Measurements from ENCODE around the gene IL17RE.
"Not testable (repeated sequence)": the region's sequence is repeated elsewhere in the genome, so short reads cannot be mapped to it uniquely, and the experiment has no call there.

Gene IL17RE

DNA sequence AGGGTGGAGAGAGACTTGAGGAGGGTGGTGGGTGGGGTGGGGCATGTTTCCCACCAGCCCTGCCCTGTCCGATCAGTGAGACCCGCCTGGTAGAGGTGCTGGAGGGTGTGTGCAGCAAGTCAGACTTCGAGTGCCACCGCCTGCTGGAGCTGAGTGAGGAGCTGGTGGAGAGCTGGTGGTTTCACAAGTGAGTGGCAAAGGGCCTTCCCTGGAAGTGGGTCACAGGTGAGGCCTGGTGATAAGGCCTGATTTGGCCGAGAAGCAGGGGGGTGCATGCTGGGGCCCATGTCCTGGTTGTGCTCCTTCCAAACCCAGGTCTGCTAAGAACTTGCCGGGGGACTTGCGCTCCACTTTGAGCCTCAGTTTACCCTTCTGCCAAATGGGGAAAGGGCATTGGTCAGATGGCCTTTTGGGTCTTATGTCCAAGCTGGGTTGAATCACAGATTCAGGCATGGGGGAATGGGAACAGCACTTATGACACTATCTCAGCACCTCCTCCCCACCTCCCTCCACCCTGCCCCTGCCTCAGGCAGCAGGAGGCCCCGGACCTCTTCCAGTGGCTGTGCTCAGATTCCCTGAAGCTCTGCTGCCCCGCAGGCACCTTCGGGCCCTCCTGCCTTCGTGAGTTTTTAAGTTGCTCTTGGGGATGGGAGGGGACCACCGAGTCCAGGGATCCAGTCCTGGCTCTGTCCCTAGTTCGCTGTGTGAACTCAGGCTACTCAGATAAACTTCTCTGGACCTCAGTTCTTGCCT lies 35.0 kb downstream of the IL17RE start:
- no peak for DNase-seq

DNA sequence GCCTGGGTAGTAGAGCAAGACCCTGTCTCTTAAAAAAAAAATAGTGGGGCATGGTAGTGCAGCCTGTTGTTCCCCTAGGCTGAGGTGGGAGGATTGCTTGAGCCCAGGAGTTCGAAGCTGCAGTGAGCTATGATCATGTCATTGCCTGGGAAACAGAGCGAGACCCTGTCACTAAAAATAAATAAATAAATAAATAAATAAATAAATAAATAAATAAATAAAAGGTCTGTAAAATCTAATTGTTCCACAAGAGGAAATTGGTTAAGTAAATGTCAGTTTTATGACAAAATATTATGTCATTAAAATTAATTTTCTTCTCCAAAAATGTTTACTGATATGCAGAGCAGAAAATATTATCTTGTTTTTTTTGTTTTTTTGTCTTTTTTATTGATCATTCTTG lies 36.3 kb downstream of the IL17RE start:
- no peak for DNase-seq

DNA sequence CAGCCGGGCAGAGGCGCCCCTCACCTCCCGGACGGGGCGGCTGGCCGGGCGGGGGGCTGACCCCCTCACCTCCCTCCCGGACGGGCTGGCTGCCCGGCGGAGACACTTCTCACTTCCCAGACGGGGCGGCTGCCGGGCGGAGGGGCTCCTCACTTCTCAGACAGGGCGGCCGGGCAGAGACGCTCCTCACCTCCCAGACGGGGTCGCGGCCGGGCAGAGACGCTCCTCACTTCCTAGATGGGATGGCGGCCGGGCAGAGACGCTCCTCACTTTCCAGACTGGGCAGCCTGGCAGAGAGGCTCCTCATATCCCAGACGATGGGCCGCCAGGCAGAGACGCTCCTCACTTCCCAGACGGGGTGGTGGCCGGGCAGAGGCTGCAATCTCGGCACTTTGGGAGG lies 37.3 kb downstream of the IL17RE start:
- DNase-seq: not testable (repeated sequence)

DNA sequence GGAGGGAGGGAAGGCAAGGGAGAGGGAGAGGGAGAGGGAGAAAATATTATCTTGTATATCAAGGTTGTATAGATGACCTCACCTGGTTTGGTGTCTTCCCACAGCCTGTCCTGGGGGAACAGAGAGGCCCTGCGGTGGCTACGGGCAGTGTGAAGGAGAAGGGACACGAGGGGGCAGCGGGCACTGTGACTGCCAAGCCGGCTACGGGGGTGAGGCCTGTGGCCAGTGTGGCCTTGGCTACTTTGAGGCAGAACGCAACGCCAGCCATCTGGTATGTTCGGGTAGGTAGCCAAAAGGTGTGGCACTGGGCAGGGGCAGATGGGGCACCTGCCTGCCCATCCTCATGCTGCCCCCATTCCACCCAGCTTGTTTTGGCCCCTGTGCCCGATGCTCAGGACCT lies 38.1 kb downstream of the IL17RE start:
- DNase-seq: no peak

DNA sequence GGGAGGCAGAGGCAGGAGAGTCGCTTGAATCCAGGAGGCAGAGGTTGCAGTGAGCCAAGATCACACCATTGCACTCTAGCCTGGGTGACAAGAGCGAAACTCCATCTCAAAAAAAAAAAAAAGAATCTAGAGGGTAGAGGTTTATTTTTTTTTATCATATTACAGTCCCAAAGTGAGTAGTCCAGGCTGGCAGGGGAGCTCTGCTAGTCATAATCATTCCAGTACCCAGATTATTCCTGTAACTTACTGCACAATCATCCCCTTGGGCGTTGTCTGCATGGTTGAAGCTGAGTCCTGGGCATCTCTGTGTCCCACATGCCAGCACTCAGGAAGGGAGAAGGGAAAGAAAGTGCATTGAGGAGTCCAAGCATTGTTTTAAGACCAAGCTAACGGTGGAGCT lies 39.5 kb downstream of the IL17RE start:
- no peak for DNase-seq

DNA sequence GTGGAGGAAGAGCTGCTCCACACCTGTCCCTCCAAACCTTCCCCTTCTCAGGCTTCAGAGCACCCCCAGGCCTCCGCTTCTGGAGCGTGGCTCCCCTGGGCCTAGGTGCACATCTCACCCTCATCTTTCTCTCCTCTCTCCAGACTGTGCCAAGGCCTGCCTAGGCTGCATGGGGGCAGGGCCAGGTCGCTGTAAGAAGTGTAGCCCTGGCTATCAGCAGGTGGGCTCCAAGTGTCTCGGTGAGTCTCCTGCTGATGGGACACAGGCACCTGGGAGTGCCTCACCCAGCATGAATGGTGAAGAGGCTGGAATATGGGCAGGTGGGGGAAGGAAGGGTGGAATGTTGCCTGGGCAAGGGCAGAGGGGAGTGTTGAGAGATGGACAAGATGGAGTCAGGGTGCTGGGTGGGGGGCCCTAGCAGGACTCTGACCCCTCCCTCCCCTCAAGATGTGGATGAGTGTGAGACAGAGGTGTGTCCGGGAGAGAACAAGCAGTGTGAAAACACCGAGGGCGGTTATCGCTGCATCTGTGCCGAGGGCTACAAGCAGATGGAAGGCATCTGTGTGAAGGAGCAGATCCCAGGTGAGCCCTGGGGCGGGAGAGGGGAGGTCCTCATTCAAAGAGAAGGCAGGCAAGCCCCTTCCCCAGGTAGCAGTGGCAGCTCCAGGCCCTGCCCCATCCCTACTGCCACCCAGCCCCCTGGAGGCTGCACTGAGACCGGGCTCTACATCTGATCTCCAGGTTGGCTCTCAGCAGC lies 40.5 kb downstream of the IL17RE start:
- DNase-seq: no peak

DNA sequence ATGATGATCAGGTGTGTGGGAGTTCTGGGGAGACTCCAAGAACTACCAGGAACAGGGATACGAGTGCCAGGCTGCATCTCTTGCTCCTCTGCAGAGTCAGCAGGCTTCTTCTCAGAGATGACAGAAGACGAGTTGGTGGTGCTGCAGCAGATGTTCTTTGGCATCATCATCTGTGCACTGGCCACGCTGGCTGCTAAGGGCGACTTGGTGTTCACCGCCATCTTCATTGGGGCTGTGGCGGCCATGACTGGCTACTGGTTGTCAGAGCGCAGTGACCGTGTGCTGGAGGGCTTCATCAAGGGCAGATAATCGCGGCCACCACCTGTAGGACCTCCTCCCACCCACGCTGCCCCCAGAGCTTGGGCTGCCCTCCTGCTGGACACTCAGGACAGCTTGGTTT lies 41.6 kb downstream of the IL17RE start:
- no peak for DNase-seq

DNA sequence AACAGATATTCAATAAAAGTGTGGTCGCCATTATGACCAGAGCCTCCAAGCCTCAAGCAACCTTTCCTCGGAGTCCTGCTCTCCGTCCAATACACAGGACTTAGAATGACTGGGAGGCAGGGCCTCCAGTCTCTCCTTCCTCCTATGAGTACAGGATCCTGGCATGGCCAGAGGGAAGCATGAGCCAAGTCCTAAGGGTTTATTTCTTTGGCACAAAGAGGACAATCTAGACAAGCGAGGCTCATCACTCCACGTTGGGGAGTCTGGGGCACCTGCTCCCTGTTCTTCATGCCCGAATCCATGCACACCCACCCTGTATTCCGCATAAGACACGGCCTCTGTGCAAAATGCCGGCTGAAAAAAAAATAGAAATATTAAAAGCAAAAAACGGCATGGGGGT lies 42.7 kb downstream of the IL17RE start:
- DNase-seq: no peak

DNA sequence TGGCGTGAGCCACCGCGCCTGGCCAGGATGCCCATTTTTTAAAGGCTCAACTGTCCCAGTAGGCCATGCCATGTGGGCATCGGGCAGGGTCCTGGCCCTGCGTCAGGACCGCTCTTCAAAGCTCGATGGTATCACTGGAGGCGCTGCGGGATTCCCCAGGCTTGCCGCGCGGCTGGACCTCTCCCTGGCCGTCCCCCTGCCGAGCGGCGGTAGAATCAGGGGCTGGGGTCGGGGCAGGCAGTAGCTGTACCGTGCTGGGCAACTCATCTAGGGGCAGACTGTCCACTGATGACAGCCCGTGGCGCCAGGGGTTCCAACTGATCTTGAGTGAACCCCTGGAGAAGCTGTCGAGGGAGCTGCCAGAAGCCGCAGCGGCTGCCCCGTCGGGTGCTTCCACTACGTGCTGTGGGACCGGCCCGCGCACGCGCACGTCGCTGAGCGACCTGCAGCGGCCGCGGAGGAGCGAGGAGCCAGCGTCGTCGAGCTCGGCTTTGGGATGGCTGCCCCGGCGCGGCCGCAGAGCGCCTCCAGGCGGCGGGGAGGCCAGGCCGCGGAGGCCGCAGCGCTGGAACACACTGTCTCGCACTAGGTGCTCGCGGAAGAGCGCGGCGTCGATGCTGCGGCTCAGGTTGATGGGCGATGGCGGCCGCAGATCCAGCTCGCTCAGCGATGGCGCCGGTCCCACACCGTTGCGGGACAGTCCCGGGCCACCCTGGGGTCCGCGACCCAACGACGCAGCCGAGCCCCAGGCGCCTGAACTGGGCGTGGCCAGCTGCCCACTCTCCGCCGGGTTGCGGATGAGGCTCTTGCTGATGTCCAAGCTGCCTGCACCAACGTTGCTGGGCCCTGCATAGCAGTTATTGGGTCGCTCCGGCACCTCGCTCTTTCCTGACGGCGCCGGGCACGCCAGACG lies 43.7 kb downstream of the IL17RE start:
- DNase-seq: peak; percentile 77

DNA sequence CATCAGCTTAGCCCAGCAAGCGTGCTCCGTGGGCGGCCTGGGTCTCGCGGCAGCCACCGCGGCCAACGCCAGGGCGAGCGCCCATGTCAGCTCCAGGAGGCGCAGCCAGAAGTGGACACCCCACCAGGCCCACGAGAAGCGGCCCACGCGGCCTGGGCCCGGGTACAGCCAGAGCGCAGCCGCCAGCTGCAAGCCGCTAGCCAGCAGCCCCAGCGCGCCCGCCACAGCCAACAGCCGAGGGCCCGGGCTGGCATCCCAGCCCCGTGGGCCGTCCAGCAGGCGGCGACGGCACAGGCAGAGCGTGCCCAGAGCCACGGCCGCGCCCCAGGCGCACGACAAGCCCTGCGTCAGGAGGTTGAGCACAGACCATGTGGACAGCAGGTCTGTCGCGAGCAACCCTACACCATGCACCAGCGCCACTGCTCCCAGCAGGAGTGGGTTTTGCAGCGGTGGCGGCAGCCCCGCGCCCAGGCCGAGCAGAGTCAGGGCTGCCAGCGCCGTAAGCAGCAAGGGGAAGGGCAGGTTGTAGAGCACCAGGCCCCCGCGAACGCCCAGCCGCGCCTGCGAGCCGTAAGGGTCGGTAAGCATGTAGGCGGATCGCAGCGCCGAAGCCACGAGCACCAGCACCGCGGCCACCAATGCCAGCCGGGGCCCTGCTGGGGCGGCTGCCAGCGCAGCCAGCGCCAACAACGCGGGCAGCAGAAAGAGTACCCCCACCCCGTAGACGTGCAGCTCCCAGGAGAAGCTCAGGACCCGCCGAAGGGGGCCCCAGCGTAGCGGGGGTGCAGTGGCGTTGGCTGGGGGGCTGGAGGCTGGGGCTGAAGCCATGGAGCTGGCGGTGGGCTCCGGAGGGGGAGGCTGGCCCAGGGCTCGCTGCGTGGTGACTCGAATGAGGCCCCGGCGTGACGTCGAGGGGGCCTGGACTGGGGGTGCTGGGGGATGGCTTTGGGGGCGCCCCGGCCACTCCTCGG lies 44.7 kb downstream of the IL17RE start:
- DNase-seq: no peak

DNA sequence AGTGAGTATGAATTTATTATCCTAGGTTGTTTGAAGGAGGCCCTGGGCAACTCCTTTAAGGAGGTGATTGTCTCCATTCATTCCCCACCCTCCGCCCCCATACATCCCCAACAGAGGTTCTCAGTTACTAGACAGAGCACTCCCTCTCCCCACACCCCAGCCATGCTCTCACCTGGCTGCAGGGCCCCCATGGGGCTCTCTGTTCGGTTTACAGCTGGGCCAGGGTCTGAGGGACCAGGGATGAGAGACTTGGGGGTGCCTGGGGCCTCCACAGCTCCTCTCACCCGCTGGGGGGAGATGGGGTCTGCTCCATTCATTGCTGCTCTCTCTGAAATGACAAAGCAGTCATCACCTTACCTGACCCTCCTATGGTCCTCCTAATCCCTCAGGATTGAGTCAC lies 45.9 kb downstream of the IL17RE start:
- DNase-seq: no peak

DNA sequence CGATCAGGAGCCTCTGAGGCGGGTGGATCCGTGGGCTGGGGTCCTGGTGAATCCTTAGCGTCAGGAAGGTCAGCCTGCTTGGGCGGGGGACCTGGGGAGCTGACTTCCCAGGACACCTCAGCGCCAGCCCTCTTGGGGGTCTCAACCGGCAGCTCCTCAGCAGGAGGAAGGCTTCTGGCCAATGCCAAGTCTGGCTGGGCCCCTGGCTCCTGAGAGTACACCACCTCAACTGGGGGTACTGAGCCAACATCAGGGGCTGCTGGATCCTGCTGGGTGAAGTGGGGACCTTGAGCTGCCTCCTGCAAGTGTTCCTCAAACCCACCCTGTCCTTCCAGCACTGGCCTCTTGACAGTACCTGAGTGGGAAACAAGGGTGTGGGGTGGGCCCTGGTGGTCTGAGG lies 46.5 kb downstream of the IL17RE start:
- no peak for DNase-seq

DNA sequence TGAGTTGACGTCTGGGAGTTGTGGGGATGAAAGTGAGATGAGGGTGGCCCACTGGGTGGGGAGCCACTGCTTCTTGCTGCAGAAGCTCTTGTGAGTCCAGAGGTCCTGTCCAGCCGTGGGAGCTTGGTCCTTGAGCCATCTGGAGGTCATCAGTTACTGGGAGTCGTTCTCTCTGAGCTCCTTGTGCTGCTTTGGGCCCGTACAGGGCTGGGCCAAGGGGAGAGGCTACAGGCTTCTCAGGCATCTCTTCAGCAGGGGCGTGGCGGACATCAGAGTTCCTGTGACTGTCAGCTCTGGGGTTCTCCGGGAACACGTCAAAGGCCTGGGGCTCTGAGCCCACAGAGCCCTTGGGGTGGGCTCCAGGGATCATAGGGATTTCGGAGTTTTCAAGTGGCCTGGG lies 47.0 kb downstream of the IL17RE start:
- no peak for DNase-seq

DNA sequence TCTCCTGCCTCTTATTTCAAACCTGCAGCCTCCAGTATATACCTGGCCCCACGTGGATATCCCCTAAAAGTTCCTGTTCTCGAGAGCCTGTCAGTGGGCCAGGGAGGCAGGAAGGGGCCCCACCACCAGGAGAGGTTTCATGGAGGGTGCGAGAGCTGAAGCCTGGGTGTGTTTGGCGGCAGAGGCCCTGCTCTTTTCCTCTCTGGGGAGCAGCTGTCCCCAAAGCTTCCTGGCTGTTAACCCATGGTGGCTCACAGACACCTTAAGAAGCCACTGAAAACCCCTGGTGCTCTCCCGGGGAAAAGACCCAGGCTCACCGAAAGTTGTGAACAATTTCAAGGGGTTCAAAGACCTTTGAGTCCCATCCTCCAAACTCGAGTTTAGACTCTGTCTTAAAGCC lies 48.5 kb downstream of the IL17RE start:
- no peak for DNase-seq

DNA sequence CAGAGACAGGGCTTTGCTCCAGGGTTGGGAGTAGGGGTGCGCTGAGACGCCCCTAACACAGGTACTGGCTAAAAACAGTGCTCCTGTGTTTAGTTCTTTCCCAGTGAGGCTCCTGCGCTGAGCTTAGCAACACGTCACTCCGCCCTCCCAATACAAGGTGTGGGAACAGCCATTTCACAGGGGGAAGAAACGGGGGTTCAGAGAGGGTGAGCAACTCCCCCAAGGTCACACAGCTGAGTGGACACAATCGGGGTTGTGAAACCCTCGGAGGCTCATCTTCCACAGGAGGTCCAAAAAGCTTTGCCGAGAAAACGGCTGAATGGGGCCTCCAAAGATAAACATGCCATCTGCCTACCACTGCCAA lies 48.9 kb downstream of the IL17RE start:
- no peak for DNase-seq

DNA sequence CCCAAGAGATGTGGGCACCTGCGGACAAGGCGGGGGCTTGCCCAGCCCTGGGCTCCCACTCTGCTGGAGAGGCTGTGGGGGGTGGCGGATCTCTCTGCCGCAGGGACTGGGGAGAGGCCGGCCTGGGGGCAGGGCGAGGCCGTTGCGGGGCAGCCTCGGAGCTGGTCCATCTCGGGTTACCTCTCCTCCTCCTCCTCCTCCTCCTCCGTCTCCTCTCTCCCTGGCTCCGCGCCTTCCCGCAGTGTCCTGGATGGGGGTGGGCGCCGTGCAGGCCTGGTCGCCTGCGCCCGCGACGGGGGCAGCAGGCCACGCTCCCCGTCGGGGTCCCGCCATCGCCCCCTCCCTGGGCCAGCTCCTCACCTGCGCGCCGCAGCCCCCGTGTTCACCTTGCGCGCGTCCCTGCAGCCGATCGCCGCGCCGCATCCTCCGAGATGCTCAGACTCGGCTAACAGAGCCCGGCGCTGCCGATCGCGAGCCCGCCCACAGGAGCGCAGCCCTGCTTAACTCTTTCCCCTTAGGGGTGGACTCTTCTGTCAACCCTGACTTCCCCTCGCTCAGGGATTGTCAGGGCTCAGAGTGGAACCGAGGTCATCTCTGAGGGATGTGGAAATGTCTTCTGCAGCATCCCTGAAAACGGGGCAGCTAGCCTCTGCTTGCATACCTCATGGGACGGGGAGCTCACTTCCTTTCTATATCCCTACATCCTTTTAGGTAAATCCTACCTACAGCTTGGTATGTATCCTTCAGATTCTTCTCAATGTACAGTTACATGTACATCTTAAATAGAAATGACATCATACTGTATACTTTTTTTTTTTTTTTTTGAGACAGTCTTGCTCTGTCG lies 49.5 kb downstream of the IL17RE start, which contains the start of gene PRRT3:
PRRT3 (minus strand) TSS at position 447 of the 844 bp plus-strand sequence. CDS start 2,293 bp downstream, outside the sequence.
- DNase-seq: no peak

DNA sequence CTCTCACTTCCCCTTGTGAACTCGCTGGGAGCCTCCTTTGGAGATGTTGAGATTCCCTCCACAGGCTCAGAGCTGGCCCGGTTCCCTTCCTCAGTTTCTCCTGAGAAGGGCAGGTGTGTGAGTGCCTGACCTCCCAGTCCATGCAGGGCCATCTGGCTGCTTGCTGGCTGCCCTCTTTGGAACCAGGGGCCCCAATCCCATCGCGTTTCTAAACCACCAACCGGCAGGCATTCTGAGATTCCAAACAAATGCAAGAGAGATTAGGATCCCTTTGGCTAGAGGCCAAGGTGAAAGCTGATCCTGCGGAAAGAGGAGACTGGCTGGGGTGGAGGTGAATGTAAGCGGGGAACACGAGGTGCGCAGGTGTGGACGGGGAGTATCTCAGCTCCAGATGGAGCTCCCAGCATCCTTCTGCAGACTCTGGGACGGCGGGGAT lies 52.4 kb downstream of the IL17RE start:
- no peak for DNase-seq

DNA sequence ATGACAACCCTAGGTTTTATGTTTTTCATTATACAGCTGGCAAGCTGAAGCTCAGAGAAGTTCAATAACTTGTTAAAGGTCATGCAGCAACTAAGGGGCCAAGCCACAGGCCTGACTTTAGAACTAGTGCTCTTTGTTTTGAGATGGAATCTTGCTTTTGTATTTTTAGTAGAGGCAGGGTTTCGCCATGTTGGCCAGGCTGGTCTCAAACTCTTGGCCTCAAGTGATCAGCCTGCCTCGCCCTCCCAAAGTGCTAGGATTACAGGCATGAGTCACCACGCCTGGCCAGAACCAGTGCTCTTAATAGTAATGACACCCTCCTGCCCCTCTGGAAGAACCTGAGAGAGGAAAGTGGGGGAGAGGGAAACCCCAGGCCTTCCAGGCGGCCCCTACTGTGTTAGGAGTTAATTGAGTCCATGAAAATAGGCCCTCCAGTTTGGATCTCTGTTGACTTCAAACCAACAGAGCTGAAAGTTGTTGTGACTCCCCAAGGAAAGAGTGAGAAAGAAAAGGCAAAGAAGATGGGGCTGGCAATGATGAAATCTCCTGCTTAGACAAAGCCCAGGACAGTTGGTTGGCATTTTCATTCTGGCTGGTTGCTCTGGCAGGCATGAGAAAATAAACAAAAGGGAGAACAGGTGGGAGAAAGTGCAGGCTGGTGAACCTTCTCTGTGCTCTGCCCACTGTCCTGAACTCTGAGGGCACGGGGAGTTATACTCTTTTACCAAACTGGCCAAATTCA lies 53.1 kb downstream of the IL17RE start:
- DNase-seq: no peak

DNA sequence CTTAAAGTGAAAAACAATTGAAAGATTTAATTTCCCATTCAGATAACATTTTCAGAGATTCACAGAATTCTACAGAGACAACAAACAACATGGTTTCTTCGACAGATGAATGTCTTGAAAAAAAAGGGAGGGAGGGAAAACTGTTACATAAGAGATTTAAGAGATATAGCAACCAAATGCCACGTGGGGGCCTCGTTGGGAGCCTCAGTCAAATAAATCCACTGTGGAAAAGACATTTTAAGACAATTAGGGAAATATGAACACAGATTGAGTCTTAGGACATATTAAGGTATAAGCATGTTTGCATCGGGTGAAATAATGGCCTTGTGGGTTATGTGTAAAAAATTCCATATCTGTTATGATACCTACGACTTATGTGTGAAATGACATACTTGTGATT lies 54.6 kb downstream of the IL17RE start:
- no peak for DNase-seq

DNA sequence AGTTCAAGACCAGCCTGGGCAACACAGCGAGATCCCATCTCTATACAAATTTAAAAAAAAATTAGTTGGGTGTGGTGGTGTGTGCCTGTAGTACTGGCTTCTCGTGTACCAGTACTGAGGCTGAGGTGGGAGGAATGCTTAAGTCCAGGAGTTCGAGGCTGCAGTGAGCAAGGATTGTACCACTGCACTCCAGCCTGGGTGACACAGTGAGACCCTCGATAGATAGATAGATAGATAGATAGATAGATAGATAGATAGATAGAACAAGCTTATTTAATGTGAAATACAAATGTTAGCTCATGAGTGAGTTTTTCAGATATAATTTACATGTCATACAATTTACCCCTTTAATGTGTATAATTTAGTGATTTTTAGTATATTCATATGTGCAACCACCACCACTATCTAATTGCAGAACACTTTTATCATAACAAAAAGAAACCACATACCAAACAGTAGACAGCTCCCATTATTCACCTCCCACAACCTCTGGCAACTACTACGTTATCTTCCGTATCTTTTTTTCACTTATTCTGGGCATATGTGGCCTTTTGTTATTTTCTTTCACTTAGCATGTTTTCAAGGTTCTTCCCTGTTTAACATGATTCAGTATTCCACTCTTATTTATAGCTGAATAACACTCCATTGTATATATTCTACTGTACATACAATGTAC lies 62.7 kb downstream of the IL17RE start:
- DNase-seq: no peak
